Colonic mucosa (tissue), 4 donors: ENCODE measurements around the gene ABCA4. TPM values are rescaled to one million over a fixed set of nuclear protein-coding genes. Genes with fewer than 3 reads are reported as not detected.

Experiments
- DNase-seq: peaks from one replicate; pipeline ENCODE4 v3.0.0-alpha.2; 2020
- H3K27ac ChIP-seq: fragments of 200-600 bp; one replicate; pipeline ENCODE4 v1.8.0; 2021
- H3K27me3 ChIP-seq: fragments of 200-600 bp; one replicate; pipeline ENCODE4 v1.8.0; 2021
- H3K36me3 ChIP-seq: fragments of 200-600 bp; one replicate; pipeline ENCODE4 v1.8.0; 2021
- H3K4me1 ChIP-seq: fragments of 200-600 bp; one replicate; pipeline ENCODE4 v1.8.0; 2021; ENCODE audit warnings: mild to moderate bottlenecking
- H3K4me3 ChIP-seq: fragments of 200-600 bp; one replicate; pipeline ENCODE4 v1.8.0; 2021
- H3K9ac ChIP-seq, 2 donors: one replicate each; pipeline ENCODE4 v1.7.0; 2013; ENCODE audit warnings: control low read depth in 2 of 2, low read depth in 2 of 2, low read length in 2 of 2
- H3K9me3 ChIP-seq: fragments of 200-600 bp; one replicate; pipeline ENCODE4 v1.8.0; 2021
- CTCF ChIP-seq: fragments of 200-600 bp; IDR thresholded peaks from one replicate; pipeline ENCODE4 v1.8.0; 2022; ENCODE audit warnings: antibody characterized with exemption, mild to moderate bottlenecking
- intact Hi-C: fragments of 100-400 bp; cut with DNase I; formaldehyde crosslinking; loops from one replicate; pipeline ENCODE4 v1.14.1; 2022
- total RNA-seq, 2 donors: library from RNA; stranded (reverse); fragmentation: NEBNext Ultra II Directional in 1 of 2; extraction: Animal tissue kit (Norgen Biotek cat#: 25700) in 1 of 2; gene quantifications; one replicate each; pipeline ENCODE4 v1.2.1, GENCODE V29; 2021
- donor health status: healthy.
- donor health status: DM: no; HTN: no; CAD: no.
- donor health status: DM: no; HTN: no; CAD: no.

The ABCA4 gene
- total RNA-seq, 2 donors from 2014 or later, result 0.02 to 0.27 TPM

- DNase-seq, result no peak
- Histone ChIP-seq H3K9ac (no peak overlapping the region), H3K27me3 (no peaks in the 10 kb centered on the region), H3K4me1 (no peaks in the 10 kb centered on the region), H3K27ac (no peak overlapping the region), H3K4me3 (no peak overlapping the region), H3K9me3 (no peaks in the 10 kb centered on the region), H3K36me3 (no peaks in the 10 kb centered on the region)
- intact Hi-C loops, result no loop called here
- TF ChIP-seq CTCF, result no peak
Measured at GRCh38 chr1:94079989-94080388, 41.0 kb downstream of the ABCA4 start.

- Histone ChIP-seq H3K4me3 (no peak overlapping the region), H3K9me3 (no peaks in the 10 kb centered on the region), H3K27ac (no peak overlapping the region), H3K9ac (no peak overlapping the region), H3K27me3 (no peaks in the 10 kb centered on the region), H3K36me3 (no peaks in the 10 kb centered on the region), H3K4me1 (no peaks in the 10 kb centered on the region)
- intact Hi-C loops, result no loop called here
- no peak for DNase-seq
- TF ChIP-seq CTCF, result no peak
Measured at GRCh38 chr1:94079080-94079940, 41.6 kb downstream of the ABCA4 start.

GRCh38 chr1:94072840-94073522 lies 48.0 kb downstream of the ABCA4 start:
- no peak for DNase-seq
- Histone ChIP-seq H3K4me1 (peaks cover 15% of the 10 kb centered on the region), H3K27me3 (no peaks in the 10 kb centered on the region), H3K4me3 (no peak overlapping the region), H3K27ac (no peak overlapping the region), H3K36me3 (no peaks in the 10 kb centered on the region), H3K9me3 (no peaks in the 10 kb centered on the region), H3K9ac (no peak overlapping the region)
- TF ChIP-seq CTCF, result no peak
- intact Hi-C loops, result no loop called here

GRCh38 chr1:94071976-94072375 lies 49.0 kb downstream of the ABCA4 start:
- Histone ChIP-seq H3K9me3 (no peaks in the 10 kb centered on the region), H3K9ac (no peak overlapping the region), H3K4me1 (peaks cover 15% of the 10 kb centered on the region), H3K36me3 (no peaks in the 10 kb centered on the region), H3K27me3 (no peaks in the 10 kb centered on the region), H3K4me3 (no peak overlapping the region), H3K27ac (no peak overlapping the region)
- no peak for TF ChIP-seq CTCF
- intact Hi-C loops, result no loop called here
- no peak for DNase-seq

- DNase-seq, result no peak
- intact Hi-C loops, result no loop called here
- Histone ChIP-seq H3K36me3 (no peaks in the 10 kb centered on the region), H3K4me1 (peaks cover 15% of the 10 kb centered on the region), H3K4me3 (no peak overlapping the region), H3K9ac (no peak overlapping the region), H3K27me3 (no peaks in the 10 kb centered on the region), H3K9me3 (no peaks in the 10 kb centered on the region), H3K27ac (no peak overlapping the region)
- TF ChIP-seq CTCF, result no peak
Measured at GRCh38 chr1:94071391-94071790, 49.6 kb downstream of the ABCA4 start.
